Chondrocyte (in vitro differentiated cells): ENCODE results near the gene RPL34. TPM values are rescaled to one million over a fixed set of nuclear protein-coding genes. Genes with fewer than 3 reads are reported as not detected.

Experiments used
- DNase-seq: peaks from one replicate; pipeline ENCODE4 v3.0.0; 2021; ENCODE audit warnings: mixed read lengths, low spot score
- H3K27ac Mint-ChIP-seq: one replicate; pipeline ENCODE4 v1.8.0; 2021; ENCODE audit warnings: mild to moderate bottlenecking, moderate library complexity, mixed read lengths; ENCODE audit not compliant: unreplicated experiment
- H3K27me3 Mint-ChIP-seq: 2 replicates; pipeline ENCODE4 v1.8.0; 2021; ENCODE audit warnings: low read depth, mixed read lengths
- H3K36me3 Mint-ChIP-seq: 2 replicates; pipeline ENCODE4 v1.8.0; 2021; ENCODE audit warnings: low read depth, mixed read lengths
- H3K4me1 Mint-ChIP-seq: 2 replicates; pipeline ENCODE4 v1.8.0; 2021; ENCODE audit warnings: low read depth, mild to moderate bottlenecking, mixed read lengths
- H3K4me3 Mint-ChIP-seq: one replicate; pipeline ENCODE4 v1.8.0; 2021; ENCODE audit warnings: mild to moderate bottlenecking, moderate library complexity, mixed read lengths; ENCODE audit not compliant: unreplicated experiment
- H3K9me3 Mint-ChIP-seq: 2 replicates; pipeline ENCODE4 v1.8.0; 2021; ENCODE audit warnings: low read depth, mixed read lengths
- total RNA-seq: library from RNA; stranded (reverse); gene quantifications from 3 replicates; pipeline ENCODE4 v1.2.1, GENCODE V29; 2021
- TF ChIP-seq, protein P1 (sequence below): fragments of 200-600 bp; sonication (generic); IDR thresholded peaks from 2 replicates; pipeline ENCODE4 v1.5.0; 2021; ENCODE audit warnings: antibody characterized with exemption, mild to moderate bottlenecking, moderate library complexity

RPL34 gene
- total RNA-seq, 1 donor from 2014 or later: 741 TPM

DNA sequence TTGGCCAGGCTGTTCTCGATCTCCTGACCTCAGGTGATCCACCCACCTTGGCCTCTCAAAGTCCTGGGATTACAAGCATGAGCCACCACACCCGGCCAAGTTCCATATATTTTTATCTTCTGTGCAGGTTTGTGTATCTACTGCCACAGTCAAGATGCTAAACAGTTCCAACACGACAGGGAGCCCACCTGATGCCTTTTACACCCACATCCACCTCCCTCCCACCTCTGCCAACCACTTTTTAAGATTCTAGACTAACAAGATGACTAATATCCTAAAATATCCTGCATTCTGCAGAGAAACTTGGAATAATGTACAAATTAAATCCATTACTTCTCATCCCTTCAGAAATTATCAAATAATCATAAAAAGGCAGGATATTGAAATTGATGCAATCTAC is 19.3 kb upstream of the RPL34 start:
- Mint-ChIP-seq H3K4me3 (no peak overlapping the region), H3K4me1 (no peaks in the 10 kb centered on the region), H3K27ac (no peak overlapping the region), H3K27me3 (no peaks in the 10 kb centered on the region), H3K36me3 (no peaks in the 10 kb centered on the region), H3K9me3 (peaks cover 1% of the 10 kb centered on the region)
- TF ChIP-seq, protein P1, sequence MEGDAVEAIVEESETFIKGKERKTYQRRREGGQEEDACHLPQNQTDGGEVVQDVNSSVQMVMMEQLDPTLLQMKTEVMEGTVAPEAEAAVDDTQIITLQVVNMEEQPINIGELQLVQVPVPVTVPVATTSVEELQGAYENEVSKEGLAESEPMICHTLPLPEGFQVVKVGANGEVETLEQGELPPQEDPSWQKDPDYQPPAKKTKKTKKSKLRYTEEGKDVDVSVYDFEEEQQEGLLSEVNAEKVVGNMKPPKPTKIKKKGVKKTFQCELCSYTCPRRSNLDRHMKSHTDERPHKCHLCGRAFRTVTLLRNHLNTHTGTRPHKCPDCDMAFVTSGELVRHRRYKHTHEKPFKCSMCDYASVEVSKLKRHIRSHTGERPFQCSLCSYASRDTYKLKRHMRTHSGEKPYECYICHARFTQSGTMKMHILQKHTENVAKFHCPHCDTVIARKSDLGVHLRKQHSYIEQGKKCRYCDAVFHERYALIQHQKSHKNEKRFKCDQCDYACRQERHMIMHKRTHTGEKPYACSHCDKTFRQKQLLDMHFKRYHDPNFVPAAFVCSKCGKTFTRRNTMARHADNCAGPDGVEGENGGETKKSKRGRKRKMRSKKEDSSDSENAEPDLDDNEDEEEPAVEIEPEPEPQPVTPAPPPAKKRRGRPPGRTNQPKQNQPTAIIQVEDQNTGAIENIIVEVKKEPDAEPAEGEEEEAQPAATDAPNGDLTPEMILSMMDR: no peak
- DNase-seq: no peak

- no peak for DNase-seq
- Mint-ChIP-seq H3K4me1 (no peaks in the 10 kb centered on the region), H3K36me3 (no peaks in the 10 kb centered on the region), H3K27ac (no peak overlapping the region), H3K27me3 (no peaks in the 10 kb centered on the region), H3K4me3 (no peak overlapping the region), H3K9me3 (peaks cover 3% of the 10 kb centered on the region)
- TF ChIP-seq, protein P1: no peak
Observed at GRCh38 chr4:108601532-108601931, 18.8 kb upstream of the RPL34 start.

- Mint-ChIP-seq H3K27ac (no peak overlapping the region), H3K4me3 (no peak overlapping the region), H3K27me3 (no peaks in the 10 kb centered on the region), H3K36me3 (no peaks in the 10 kb centered on the region), H3K9me3 (peaks cover 7% of the 10 kb centered on the region), H3K4me1 (no peaks in the 10 kb centered on the region)
- no peak for DNase-seq
- TF ChIP-seq, protein P1: no peak
Observed at GRCh38 chr4:108602163-108602562, 18.2 kb upstream of the RPL34 start.

DNA sequence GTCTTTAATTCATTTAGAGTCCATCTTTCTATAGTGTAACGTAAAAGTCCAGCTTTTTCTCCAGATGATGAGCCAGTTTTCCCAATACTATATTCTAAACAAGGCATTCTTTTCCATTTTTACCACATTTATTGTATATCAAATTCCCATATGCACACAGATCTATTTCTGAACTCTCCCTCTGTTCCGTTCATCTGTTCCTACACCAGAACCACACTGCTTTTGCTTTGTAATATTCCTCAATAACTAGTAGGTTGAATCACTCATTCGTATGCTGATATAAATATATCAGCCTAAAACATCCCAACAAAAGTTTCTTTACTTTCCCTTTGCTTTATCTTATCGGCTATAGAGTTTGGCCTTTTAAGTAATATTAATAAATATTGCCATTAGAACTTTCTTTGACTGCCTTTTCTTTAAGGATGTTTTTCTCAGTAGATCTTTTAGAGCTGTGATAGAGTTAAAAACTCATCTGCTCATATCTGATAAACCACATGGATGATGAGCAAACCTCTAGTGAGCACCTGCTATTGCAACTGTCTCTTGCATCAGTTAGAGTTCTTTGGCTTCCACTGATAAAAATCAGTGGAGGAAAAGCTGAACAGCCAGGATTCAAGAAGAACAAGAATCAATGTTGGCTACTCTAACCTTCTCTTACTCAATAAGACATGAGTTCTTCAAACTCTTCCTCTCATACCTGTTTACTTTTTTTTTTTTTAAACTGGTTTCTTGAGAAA is 13.1 kb upstream of the RPL34 start:
- H3K4me1 Mint-ChIP-seq: no peaks in the 10 kb centered on the region
- H3K4me3 Mint-ChIP-seq: no peak overlapping the region

DNA sequence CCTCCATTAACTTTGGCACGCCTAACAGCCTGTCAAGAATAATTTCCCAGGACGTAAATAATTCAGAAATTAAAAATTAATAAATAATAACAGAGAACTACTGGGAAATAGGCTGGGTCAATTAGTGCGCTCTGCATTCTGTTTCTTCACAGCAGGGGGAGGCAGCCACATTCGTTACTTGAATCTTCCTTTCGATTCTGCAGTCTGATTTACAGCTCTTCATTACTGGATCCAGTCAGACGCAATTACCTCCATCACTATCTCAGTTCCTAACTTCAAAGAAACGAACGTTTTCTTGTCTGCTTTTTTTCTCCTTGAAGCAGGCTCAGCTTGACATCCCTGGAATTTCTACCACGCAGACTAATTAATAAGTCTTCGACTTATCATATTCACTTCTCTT is 9.0 kb upstream of the RPL34 start:
- H3K36me3 Mint-ChIP-seq: peaks cover 6% of the 10 kb centered on the region
- H3K4me1 Mint-ChIP-seq: no peaks in the 10 kb centered on the region
- H3K9me3 Mint-ChIP-seq: peaks cover 16% of the 10 kb centered on the region
- no peak for DNase-seq
- TF ChIP-seq, protein P1: no peak
- no peaks in the 10 kb centered on the region for H3K27me3 Mint-ChIP-seq
- H3K27ac Mint-ChIP-seq: no peak overlapping the region
- no peak overlapping the region for H3K4me3 Mint-ChIP-seq

More for the DNA sequence above, 13.1 kb upstream of the RPL34 start:
- Mint-ChIP-seq H3K27me3 (no peaks in the 10 kb centered on the region), H3K27ac (no peak overlapping the region), H3K36me3 (peaks cover 2% of the 10 kb centered on the region), H3K9me3 (peaks cover 8% of the 10 kb centered on the region)
- no peak for DNase-seq
- TF ChIP-seq, protein P1: no peak
